Keratinocyte (primary cell): ENCODE measurements around the gene BBS7. TPM values are rescaled to one million over a fixed set of nuclear protein-coding genes. Genes with fewer than 3 reads are reported as not detected.

ENCODE experiments used
- DNase-seq: peaks from one replicate; pipeline ENCODE4 v3.0.0-alpha.2; 2011; ENCODE audit warnings: low read depth, missing footprints, low spot score
- FAIRE-seq: peaks from 2 replicates; lab custom pipeline; 2011; peaks lifted over from hg19 to GRCh38; lab: Jason Lieb, UNC
- H2AFZ ChIP-seq: 2 replicates; pipeline ENCODE4 v1.6.0; 2012; ENCODE audit warnings: low read length, control low read depth, inconsistent platforms; ENCODE audit not compliant: control insufficient read depth
- H3K27ac ChIP-seq: 2 replicates; pipeline ENCODE4 v1.5.1; 2011; ENCODE audit warnings: low read length; ENCODE audit not compliant: control insufficient read depth, insufficient read depth
- H3K27me3 ChIP-seq: 3 replicates; pipeline ENCODE4 v1.6.0; 2011; ENCODE audit warnings: low read length; ENCODE audit not compliant: control insufficient read depth, insufficient read depth; ENCODE audit errors: extremely low read depth
- H3K36me3 ChIP-seq, 2 experiments: 2 replicates in 1 of 2; 3 replicates in 1 of 2; pipeline ENCODE4 v1.5.1; 2011; ENCODE audit warnings: low read length in 2 of 2, mild to moderate bottlenecking in 1 of 2; ENCODE audit not compliant: control insufficient read depth in 2 of 2, insufficient read depth in 2 of 2; ENCODE audit errors: extremely low read depth in 1 of 2
- H3K4me1 ChIP-seq: 3 replicates; pipeline ENCODE4 v1.5.1; 2011; ENCODE audit warnings: low read length; ENCODE audit not compliant: control insufficient read depth, insufficient read depth; ENCODE audit errors: extremely low read depth
- H3K4me2 ChIP-seq: 3 replicates; pipeline ENCODE4 v1.6.0; 2011; ENCODE audit warnings: low read depth, low read length; ENCODE audit not compliant: control insufficient read depth, insufficient read depth; ENCODE audit errors: extremely low read depth
- H3K4me3 ChIP-seq, 3 experiments: fragments of 200-600 bp in 1 of 3; sonication (generic) in 1 of 3; 2 replicates in 2 of 3; 3 replicates in 1 of 3; pipeline ENCODE4 v1.5.1; 2011 to 2016; ENCODE audit warnings: low read length in 3 of 3, mild to moderate bottlenecking in 3 of 3, control low read depth in 2 of 3, inconsistent platforms in 1 of 3, low read depth in 1 of 3, mixed read lengths in 1 of 3, mixed run types in 1 of 3, moderate library complexity in 1 of 3; ENCODE audit not compliant: control insufficient read depth in 2 of 3, insufficient read depth in 2 of 3; ENCODE audit errors: extremely low read depth in 1 of 3
- H3K79me2 ChIP-seq: 2 replicates; pipeline ENCODE4 v1.6.0; 2012; ENCODE audit warnings: low read length; ENCODE audit not compliant: control insufficient read depth, insufficient read depth
- H3K9ac ChIP-seq: 3 replicates; pipeline ENCODE4 v1.6.0; 2011; ENCODE audit warnings: low read length; ENCODE audit not compliant: control insufficient read depth, insufficient read depth; ENCODE audit errors: extremely low read depth
- H3K9me1 ChIP-seq: 3 replicates; pipeline ENCODE4 v1.6.0; 2011; ENCODE audit warnings: low read length; ENCODE audit not compliant: control insufficient read depth, insufficient read depth; ENCODE audit errors: extremely low read depth
- H3K9me3 ChIP-seq: 2 replicates; pipeline ENCODE4 v1.5.1; 2012; ENCODE audit warnings: low read depth, low read length; ENCODE audit not compliant: control insufficient read depth
- H4K20me1 ChIP-seq: 3 replicates; pipeline ENCODE4 v1.6.0; 2011; ENCODE audit warnings: low read length; ENCODE audit not compliant: control insufficient read depth, insufficient read depth; ENCODE audit errors: extremely low read depth
- CTCF ChIP-seq, 3 experiments: IDR thresholded peaks in 1 of 3; conservative IDR thresholded peaks in 1 of 3; optimal IDR thresholded peaks in 1 of 3; 2 replicates in 2 of 3; 3 replicates in 1 of 3; pipeline versions ENCODE3 to v1.5.1; 2011; ENCODE audit warnings: low read length in 3 of 3, mild to moderate bottlenecking in 3 of 3, moderate library complexity in 2 of 3, control low read depth in 1 of 3, inconsistent platforms in 1 of 3; ENCODE audit not compliant: insufficient read depth in 2 of 3; ENCODE audit errors: extremely low read depth in 1 of 3
- EZH2 ChIP-seq: IDR thresholded peaks from one replicate; pipeline ENCODE4 v1.6.1; 2012; ENCODE audit warnings: inconsistent platforms, mild to moderate bottlenecking, low read length, moderate library complexity
- dilution Hi-C: fragments of 300-500 bp; cut with MboI; formaldehyde crosslinking; loops from one replicate; pipeline ENCODE4 v1.7.0; 2020; ENCODE audit warnings: low sequenced_read_pairs; ENCODE audit not compliant: extremely low pct_ligation_motif_present
- polyA plus RNA-seq, 5 experiments: library from polyadenylated mRNA; depleted of rRNA in 3 of 5; stranded (reverse) in 3 of 5; stranded (forward) in 1 of 5; unstranded in 1 of 5; fragments of >200 nt; gene quantifications; 1 replicate in 1 of 5; 2 replicates in 3 of 5; 3 replicates in 1 of 5; pipeline versions ENCODE4 v1.2.1 to v1.2.3, GENCODE V29; 2011 to 2012; ENCODE audit warnings: missing spikeins in 2 of 5, low read depth in 1 of 5, low replicate concordance in 1 of 5

The BBS7 gene
- polyA plus RNA-seq, 1 donor (not counting 4 experiments of a cell fraction or from before 2014, with no cell fraction given) = 34.8 TPM

GRCh38 chr4:121842862-121843261 is 27.4 kb downstream of the BBS7 start:
- no peak overlapping the region for H2AFZ ChIP-seq
- peaks cover 4 to 6% of the 10 kb centered on the region in 2 experiments for H3K36me3 ChIP-seq
- no peaks in the 10 kb centered on the region for H3K27me3 ChIP-seq
- no peak overlapping the region for H3K9ac ChIP-seq
- H3K27ac ChIP-seq = no peak overlapping the region
- dilution Hi-C loops = no loop called here
- H3K79me2 ChIP-seq = no peaks in the 10 kb centered on the region
- H3K4me1 ChIP-seq = no peaks in the 10 kb centered on the region
- DNase-seq (no peak), FAIRE-seq (no peak)
- H3K9me1 ChIP-seq = no peaks in the 10 kb centered on the region
- TF ChIP-seq CTCF (optimal IDR thresholded peaks at IDR 0.05 in 1 of 3, IDR thresholded peaks at IDR 0.05 in 1 of 3, conservative IDR thresholded peaks at IDR 0.05 in 1 of 3; ENCODE audit: extremely low read depth in 1 of 3, insufficient read depth in 2 of 3, low read length in 3 of 3) (no peak), EZH2 (no peak)
- H3K4me3 ChIP-seq = no peak overlapping the region
- H4K20me1 ChIP-seq = no peaks in the 10 kb centered on the region
- no peak overlapping the region for H3K4me2 ChIP-seq
- H3K9me3 ChIP-seq = no peaks in the 10 kb centered on the region

GRCh38 chr4:121838136-121838535 is 32.1 kb downstream of the BBS7 start:
- no peak overlapping the region for H3K4me2 ChIP-seq
- no peaks in the 10 kb centered on the region for H3K79me2 ChIP-seq
- DNase-seq (no peak), FAIRE-seq (no peak)
- H2AFZ ChIP-seq = no peak overlapping the region
- H3K9me1 ChIP-seq = no peaks in the 10 kb centered on the region
- no peaks in the 10 kb centered on the region for H3K9me3 ChIP-seq
- no peaks in the 10 kb centered on the region for H4K20me1 ChIP-seq
- no peak for TF ChIP-seq CTCF (optimal IDR thresholded peaks at IDR 0.05 in 1 of 3, IDR thresholded peaks at IDR 0.05 in 1 of 3, conservative IDR thresholded peaks at IDR 0.05 in 1 of 3; ENCODE audit: extremely low read depth in 1 of 3, insufficient read depth in 2 of 3, low read length in 3 of 3)
- no peaks in the 10 kb centered on the region for H3K4me1 ChIP-seq
- no peak overlapping the region for H3K27ac ChIP-seq
- H3K4me3 ChIP-seq = no peak overlapping the region
- no peak overlapping the region for H3K9ac ChIP-seq
- H3K27me3 ChIP-seq = no peaks in the 10 kb centered on the region
- H3K36me3 ChIP-seq = peaks cover 3 to 4% of the 10 kb centered on the region in 2 experiments
- dilution Hi-C loops = no loop called here
